Measurements from ENCODE around the gene DPP4.
"Not testable (repeated sequence)": the region's sequence is repeated elsewhere in the genome, so short reads cannot be mapped to it uniquely, and the experiment has no call there.

Gene DPP4

DNA sequence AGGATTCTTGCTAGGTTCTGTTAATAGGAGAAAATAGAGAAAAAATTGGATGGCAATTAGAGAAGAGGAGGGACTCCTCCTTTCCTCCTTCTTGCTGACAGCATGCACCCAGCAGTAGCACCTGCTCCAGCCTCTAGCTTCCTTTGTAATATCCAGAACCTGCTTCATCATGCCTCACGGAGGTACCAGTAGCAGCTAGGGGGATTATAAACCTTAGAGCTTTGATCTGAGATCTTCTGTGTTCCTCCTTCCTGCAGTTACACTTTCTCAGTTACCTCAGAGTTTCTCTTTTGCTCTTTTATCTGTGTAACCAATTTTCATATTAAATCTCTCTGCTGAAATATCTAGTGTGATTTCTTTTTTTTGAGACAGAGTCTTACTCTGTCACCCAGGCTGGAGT, 16.6 kb downstream of the DPP4 start:
- DNase-seq = no peak

DNA sequence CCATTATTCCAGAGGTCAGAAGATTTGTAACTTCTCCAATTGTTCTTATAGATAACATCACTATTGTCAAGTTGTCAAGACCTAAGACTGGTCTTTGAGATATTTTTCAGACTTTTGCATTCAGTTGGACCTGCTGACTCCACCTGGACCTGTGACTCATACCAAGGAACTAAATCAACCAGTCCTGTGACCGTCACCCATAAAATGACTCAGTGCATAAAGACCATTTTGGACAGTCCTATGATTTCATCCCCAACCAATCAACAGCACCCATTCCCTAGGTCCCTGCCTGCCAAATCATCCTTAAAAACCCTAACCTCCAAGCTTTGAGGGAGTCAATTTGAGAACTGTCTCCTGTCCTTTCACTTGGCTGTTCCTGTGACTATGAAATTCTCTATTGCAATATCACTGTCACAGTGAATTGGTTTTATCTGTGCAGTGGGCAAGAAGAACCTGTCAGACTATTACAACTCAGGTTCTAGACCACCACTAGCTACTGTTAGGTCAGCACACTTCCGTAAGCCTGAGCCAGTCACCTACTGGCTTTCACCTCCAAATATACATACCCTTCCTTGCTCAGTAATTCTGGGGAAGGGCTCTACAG, 17.1 kb downstream of the DPP4 start:
- DNase-seq = no peak

DNA sequence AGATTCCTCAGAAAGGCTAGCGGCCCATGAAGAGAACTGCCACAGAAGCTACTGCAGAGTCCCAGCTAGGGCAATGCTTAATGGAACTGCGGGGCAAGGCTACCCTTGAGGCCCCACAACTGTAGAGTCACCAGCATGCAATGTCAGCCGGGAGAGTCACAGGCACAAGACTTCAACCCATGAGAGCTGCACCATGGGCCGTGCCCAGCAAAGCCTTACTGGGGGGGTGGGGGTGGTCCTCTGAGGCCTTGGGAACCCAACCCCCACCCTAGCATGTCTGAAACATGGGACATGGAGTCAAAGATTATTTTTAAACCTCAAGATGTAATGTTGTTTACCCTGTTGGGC, 20.2 kb downstream of the DPP4 start:
- DNase-seq = no peak

DNA sequence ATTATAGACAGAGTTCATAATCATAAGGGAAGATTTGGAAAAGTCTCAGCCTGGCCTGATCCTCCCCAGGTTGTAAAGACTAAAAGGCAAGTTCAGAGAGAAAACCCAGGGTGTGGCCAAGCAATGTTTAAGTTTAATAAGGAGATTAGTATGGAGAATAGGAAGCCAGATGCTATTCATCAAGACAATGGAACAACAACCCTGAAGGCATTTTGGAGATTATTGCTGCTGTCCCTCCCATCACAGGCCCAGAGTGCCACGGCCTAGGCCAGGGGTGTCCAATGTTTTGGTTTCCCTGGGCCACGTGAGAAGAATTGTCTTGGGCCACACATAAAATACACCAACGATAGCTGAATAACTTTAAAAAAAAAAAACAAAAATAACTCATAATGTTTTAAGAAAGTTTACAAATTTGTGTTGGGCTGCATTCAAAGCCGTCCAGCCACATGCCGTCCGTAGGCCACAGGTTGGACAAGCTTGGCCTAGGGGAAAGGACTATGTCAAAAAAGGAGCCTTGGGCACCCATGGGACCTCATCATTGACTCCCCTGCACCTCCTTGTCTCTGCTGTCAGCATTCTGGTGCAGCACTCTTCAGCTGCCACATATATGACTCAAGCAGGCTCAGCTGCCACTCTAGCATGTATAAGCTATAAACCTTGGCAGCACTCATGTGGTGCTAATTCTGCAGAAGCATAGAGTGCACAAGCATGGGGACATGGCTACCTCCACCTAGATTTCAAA, 20.8 kb downstream of the DPP4 start:
- no peak for DNase-seq

DNA sequence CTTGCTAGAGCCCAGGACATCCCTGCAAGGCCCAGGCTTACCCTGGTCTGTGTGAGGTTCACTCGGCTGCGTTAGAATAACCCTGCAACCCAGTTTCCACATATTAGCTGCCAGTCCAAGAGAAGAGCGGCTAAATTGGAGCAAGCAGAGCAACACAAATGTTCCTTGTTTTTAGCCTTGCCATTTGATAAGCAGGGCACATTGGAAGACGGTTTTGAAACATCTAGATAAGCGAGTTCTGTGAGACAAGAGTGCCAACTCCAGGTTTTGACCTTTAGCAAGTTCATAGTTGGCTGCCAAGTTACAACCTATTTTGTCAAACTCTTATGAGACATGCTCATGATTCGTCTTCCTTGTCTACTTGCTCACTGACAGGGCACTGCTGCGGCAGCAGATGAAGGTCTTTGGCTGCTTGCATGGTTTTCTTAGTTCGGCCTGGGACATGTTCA, 23.5 kb downstream of the DPP4 start:
- no peak for DNase-seq

DNA sequence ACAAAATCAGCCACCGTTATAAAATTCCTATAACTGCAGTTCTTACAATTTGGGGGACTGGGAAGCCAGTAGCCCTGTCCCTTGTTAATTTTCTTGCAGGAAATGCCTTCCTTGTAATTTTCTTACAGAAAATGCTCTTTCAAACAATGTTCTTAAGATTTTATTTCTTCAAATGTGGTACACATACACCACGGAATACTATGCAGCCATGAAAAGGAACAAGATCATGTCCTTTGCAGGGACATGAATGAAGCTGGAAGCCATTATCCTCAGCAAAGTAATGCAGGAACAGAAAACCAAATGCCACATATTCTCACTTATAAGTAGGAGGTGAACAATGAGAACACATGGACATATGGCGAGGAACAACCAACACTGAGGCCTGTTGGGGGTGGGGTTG, 24.9 kb downstream of the DPP4 start:
- DNase-seq = not testable (repeated sequence)

DNA sequence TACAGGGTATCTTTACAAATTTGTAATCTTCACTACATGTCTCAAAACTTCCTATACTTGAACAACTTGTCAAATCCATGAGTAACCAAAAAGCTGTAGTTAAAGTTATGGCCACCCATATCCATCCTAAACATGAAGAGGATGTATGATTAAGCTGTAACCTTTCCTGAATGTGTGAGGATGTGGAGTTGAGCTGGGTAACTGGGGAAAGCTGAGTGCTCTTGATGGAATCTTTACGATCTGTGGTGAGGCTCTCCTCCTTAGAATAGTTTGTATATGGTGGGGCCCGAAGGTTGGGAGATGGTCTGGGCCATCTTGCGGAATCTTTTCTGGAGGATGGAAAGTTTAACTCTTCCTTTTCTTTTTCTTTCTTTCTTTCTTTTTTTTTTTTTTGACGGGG, 29.4 kb downstream of the DPP4 start:
- DNase-seq = no peak

DNA sequence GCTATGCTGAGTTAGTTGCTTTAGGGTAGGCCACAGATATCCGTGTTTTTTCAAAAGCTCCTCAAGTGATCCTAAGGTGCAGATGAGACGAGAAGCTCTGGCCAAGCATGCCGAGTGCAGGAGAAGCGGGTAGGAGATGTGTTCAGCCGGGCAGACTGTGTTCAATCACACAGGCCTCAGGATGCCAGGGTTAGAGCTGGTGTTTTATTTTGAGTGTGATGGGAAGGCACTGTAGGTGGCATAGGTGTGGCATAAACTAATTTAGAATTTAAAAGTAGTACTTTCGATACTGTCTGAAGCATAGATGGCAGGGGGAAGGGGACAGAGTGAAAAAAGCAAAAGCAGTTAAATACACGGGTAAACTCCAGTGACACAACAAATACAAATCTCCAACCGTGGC, 30.9 kb downstream of the DPP4 start:
- no peak for DNase-seq

DNA sequence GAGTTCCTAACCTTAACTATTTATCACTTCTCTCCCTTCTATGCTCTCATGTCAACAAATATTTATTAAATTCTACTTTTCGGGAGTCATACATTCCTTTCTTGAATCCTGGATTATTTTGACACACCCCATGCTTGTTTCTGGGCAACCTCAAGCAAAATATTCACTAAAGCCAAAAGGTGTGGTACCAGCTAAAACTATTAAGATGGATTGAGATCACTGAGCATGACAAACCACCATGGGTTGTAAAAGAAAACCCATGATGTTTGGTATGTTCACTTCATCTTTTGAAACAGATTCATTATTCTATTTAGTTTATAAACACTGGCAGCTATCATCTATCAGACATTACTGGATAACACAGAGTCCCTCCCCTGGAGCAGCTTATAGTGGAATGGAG, 32.5 kb downstream of the DPP4 start:
- no peak for DNase-seq

DNA sequence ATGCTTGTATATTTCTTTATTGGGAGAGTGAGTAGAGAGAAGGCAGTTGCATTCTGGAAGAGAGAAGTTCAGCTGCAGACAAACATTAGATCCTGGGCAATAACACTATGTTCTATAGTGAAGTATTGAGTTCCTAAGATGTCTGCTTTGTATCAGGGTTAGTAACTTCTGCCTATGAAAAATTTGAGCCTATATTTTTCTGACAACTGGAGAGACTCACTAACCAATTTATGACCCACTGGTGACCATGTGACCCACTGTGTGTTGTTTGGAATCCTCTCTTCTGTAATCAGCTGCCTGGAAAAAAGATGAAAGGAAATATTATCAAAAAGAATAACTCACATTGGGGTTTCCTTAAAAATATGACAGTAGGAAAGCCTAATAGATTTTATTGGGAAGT, 35.3 kb downstream of the DPP4 start:
- no peak for DNase-seq

DNA sequence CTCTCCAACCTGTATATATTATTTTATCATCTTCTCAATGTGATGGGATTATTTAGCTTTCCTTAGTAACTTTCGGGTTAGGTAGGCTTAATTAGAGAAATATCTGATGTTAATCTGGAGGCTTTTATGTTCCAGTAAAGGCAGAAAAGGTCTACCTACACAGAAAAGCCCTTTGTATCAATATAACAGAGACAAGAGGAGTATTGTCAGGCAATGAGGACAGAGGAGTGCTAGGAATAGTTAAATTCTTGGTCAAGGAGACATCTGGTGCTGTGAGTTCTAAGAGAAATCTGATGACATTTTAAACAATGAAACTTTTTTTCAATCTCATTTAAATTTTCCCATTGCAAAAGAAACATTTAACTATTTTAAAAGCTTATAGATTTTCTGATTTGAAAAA, 36.1 kb downstream of the DPP4 start:
- DNase-seq = no peak

DNA sequence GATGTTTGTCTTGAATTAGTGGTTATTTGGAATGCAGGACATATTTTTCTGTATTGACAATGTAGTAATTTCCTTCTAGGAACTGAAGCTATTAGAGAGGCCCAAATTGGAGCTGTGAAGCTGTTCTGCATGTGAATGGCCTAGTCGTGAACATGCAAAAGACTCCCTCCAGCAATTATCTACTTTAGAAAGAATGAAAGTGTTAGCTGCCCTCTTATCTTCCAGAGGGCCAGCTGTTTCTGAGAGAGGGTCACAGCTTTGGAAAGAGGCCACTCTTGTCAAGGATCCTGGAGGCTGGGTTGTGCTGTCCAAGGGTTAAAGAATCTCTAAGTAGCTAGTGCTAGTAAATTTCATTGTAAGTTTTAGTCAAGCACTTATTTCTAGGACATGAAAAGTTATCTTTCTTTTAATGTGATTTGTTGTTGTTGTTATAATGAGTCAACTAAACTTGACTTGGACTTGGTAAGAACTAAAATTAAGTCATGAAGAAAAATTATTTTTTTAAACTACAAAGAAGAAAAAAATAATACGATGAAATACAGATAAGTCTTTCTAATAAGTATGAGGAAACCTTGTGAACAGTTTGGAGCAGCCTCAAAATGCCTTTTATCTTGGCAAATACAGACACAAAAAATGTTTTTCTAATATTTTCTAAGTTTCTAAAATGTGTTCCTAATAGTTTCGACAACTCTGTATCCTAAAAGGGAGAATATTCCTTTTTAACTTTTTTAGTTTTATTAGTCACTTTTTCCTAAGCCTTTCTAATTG, 36.8 kb downstream of the DPP4 start:
- no peak for DNase-seq

DNA sequence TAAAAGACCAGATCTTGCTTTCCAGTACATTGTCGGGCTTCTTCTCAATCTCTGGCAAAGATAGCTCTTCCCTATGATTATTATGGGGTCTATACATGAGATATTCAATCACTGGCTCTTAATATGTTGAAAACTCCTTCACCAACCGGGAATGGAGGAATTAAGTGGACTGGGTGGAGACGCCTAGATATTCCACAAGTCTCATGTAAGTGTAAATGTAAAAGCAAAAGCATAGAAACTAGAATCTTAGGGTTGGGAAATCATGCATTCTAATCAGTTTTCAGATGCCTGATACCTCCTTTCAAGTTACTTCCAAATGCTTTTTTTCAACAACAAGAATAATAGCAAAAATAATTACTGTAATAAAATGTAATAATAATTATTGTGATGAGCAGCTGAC, 38.0 kb downstream of the DPP4 start:
- DNase-seq = no peak

DNA sequence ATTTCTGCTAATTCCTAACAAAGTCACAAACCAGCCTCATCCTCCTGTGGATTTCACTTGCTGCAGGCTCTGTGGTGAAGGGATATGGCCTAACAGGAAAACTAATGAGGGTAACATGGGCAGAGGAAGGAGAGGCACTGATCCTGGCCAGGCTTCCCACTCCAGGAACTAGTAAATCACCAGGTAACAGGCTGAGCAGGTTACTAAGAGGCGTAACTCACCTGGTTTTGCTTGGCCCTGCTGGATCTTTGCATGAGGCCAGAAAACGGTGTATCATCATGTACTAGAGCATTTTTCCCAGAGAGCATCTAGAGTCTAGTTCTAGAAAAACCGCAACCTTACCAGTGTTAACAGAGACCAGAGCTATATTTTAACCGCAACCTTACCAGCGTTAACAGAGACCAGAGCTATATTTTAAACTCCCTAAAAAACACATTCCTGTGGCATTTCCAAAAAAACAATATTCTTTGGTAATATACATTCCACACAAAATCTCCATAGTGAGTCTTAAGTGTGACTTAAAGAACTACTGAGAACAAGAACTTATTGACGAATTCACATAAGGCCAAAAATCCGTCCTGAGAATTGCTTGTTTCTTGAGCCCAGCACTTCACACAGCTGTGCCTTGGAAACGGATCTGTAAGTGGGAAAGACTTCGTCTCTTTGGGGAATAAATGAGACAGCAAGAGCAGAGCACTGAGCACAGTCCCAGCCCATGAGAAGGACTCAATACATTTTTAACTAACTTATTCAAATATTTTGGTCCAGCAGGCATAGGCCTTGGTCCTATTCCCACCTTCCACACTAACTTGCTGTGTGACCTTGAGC, 43.4 kb downstream of the DPP4 start:
- no peak for DNase-seq

DNA sequence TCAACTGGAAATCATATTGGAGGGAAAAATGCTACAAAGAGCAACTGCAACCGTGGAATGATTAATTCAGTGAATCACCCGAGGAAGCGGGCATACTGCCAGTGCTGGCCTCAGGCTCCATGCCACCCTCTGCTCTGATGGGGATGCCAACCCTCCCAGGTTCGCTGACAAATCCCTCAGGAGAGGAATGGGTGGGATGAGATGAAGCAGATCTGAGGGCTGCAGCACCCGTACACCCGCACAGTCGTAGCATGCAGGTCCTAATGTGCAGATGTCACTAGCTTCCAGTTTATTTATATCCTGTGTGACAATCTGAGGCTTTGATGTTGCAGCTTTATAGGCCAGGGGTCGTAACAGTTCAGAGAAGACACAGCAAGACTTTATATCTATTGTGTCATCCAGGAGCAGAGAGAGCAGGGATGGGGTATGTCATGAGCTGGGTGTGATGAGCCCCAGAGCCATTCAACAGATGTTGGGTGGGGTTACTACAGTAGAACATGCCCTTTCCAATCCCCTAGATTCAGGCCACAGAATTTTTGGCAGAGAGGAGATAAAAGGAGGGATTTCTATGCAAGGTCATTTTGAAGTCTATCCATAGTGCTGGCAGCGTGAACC, 44.6 kb downstream of the DPP4 start:
- no peak for DNase-seq

DNA sequence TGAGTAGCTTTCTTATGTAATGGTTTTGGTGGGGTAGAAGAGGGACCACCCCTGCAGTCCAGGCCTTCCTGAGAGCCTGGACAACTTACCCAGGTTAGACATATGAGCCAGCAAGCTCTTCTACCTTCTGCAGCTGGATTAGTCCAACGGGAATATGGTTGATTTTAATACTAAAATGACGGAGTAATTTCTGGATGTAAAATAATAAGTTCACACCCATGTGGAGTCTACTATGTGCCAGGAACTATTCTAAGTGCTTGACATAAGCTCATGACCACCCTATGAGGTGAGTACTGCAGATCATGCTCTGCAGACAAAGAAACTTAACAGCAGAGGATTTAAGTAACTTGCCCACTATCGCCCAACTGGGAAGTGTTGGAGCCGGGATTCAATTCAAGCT, 45.5 kb downstream of the DPP4 start:
- no peak for DNase-seq

DNA sequence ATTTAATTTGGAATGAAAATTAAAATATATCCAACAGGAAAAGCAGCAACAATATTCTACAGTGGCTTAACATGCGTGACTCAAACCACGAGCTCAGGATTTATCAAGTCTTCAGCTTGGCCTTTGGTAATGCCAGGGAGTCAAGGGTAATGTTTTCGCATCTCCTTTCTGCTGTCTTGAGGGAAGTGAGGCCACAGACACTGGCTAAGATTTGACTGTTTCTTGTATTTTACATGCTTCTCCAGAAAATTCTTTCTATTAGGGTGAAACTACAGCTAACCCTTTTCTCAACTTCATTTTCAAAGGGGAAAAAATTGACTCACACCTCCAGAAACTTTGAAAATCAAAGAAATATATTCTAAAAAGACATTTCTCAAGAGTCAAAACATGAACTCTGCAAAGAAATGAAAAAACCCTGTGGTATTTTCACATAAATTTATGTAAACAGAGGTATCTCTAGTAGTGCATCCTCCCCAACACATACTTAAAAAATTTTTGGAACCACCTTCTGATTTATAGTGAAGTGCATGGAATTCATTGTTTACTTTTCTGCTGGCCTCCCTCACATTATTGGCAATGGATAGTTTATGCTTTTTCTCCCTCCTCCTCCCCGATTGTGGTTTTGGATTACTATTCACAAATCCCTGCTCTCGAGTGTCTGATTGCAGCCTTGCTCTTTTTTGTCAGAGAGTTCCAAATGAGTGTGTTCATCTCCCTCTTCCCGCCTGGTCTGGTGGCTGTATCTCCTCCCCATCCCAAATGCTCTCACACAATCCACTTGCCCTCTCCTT, 48.7 kb downstream of the DPP4 start:
- no peak for DNase-seq

DNA sequence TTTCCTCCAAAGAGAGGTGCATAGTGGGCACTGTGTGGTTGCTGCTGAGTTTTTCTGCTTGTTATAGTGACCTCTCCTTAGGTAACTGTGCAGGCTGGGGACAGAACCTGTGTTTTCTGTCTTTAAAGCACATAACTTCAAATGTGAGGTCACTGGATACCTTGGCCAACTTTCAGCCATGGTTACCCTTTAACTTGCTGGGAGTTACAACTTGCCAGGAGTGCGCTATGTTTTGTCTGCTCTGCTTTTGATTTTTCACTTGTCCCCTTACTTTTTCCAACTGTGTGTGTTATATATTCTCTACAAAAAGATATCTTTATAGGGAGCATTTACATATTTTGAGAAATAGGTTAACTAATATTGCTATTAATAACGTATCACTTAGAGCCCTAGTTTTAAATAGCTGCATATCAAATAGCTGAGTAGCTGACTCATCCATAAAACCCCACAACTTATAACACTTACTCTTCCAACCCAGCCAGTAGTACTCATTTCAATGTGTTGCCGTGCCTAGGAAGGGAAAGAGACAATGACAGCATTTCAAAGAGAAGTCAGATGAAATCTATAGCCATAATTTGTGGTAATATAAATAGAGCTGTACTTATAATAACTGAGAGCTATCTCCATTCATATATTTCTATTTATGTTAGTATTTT, 51.6 kb downstream of the DPP4 start:
- no peak for DNase-seq

DNA sequence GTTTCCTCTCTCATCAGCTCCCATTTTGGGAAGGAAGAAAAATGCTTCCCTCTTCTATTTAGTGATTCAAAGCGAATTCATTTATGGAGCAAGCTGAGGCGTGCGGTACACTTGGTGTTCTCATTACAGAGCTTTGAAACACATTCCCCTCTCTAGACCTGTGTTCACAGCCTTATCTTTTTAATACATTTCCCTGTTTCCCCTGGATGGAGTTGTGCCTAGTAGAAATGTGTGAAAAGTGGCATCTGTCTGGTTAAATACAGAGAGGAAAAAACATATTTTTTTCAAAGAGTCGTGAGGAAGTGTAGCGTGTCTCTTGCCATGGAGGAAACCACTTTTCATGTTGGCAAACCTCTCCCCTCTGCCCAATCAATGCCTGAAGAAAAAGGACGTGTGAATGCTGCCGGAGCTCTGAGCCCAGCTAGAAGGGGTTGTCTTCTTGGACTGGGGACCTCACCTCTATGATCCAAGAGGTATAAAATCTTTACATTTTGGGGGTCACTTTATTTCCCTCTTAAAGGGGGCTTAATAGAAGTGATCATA, 52.4 kb downstream of the DPP4 start:
- DNase-seq = no peak

DNA sequence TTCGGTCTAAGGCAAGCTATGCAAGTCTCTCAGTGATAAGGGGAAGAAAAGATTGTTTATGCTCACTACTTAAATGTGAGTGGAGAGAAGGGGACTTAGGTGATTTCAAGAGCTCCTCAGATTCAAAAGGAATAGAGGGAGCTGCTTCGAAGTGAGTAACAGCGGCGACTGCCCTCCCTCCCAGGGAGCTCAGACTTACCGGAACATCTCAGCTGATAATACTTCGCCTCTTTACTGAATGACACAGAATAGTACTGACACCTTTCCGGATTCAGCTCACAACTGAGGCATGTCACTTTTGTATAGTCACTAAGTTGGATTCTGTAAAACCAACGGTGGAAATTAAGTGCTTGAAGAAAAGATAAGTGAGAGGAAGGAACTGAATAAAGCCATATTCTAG, 55.5 kb downstream of the DPP4 start:
- DNase-seq = no peak

DNA sequence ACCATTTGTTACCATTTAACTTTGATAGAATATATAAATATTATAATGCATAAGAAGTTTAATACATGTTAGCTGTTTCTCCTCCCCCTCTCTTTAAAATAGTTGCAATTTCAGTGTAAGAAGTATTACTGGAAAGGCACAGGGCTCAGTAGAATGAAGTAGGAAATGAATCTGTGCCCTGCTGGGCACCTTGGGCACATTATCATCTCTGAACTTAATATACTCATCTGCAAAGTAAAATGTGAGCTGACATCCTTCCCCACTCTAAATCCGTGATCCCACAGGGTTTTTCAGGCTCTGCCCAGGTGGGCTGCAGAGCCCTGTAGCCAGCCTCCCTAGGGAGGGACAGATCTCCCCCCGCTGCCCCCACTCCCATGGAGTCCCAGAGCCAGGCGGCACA, 56.8 kb downstream of the DPP4 start:
- no peak for DNase-seq

All from CD4-positive, alpha-beta T cell treated with Interferon alpha-2 for 1 hour (primary cell).